T-cell (primary cell): ENCODE data around the gene PTCH1. TPM values are rescaled to one million over a fixed set of nuclear protein-coding genes. Genes with fewer than 3 reads are reported as not detected.
A peak's percentile ranks its signal among the peaks of the same experiment; 100 is the strongest.

ENCODE experiments used
- ATAC-seq, 4 experiments: fragments of 200-7000 bp in 3 of 4; fragments of 150-1000 bp in 1 of 4; cut with Tn5 transposase; replicated peaks in 1 of 4; 1 replicate in 3 of 4; 2 replicates in 1 of 4; pipeline ENCODE4 v1.10.0; 2021; ENCODE audit warnings: moderate library complexity in 3 of 4, mild to moderate bottlenecking in 2 of 4, moderate number of reproducible peaks in 1 of 4
- CTCF ChIA-PET, 2 donors: fragments of 300-600 bp; sonication (Branson Sonifier 250); formaldehyde crosslinking; loops; one replicate each; lab custom pipeline; 2022; ENCODE audit warnings: antibody characterized with exemption in 2 of 2; lab: Charles Lee
- POLR2A ChIA-PET, 2 donors: fragments of 300-600 bp; sonication (Branson Sonifier 250); formaldehyde crosslinking; loops; one replicate each; lab custom pipeline; 2022; ENCODE audit warnings: antibody characterized with exemption in 2 of 2; lab: Charles Lee
- DNase-seq, 35 experiments: peaks; one replicate each; pipeline versions ENCODE4 v3.0.0 to v3.0.0-alpha.2; 2013 to 2023
- H3K27ac ChIP-seq: one replicate; pipeline ENCODE4 v1.5.1; 2013; ENCODE audit warnings: low read length
- H3K27me3 ChIP-seq, 2 experiments: replicated peaks in 1 of 2; 1 replicate in 1 of 2; 2 replicates in 1 of 2; pipeline versions ENCODE4 v1.6.1 to v1.7.0; 2013; ENCODE audit warnings: low read length in 1 of 2, mixed read lengths in 1 of 2; ENCODE audit not compliant: control insufficient read depth in 2 of 2, insufficient read depth in 2 of 2; ENCODE audit errors: extremely low read depth in 1 of 2
- H3K36me3 ChIP-seq, 2 donors: 1 replicate in 1 of 2; 2 replicates in 1 of 2; pipeline versions ENCODE4 v1.6.1 to v1.7.0; 2013; ENCODE audit warnings: low read length in 1 of 2; ENCODE audit not compliant: control insufficient read depth in 2 of 2, insufficient read depth in 1 of 2; ENCODE audit errors: extremely low read depth in 1 of 2
- H3K4me1 ChIP-seq, 2 experiments: 1 replicate in 1 of 2; 2 replicates in 1 of 2; pipeline versions ENCODE4 v1.6.1 to v1.7.0; 2013; ENCODE audit warnings: low read length in 2 of 2, mixed read lengths in 1 of 2; ENCODE audit not compliant: insufficient read depth in 2 of 2, control insufficient read depth in 1 of 2; ENCODE audit errors: extremely low read depth in 1 of 2
- H3K4me3 ChIP-seq, 2 donors: 1 replicate in 1 of 2; 2 replicates in 1 of 2; pipeline versions ENCODE4 v1.5.1 to v1.7.0; 2013; ENCODE audit warnings: mild to moderate bottlenecking in 2 of 2, low read length in 1 of 2, moderate library complexity in 1 of 2; ENCODE audit not compliant: control insufficient read depth in 1 of 2; ENCODE audit errors: extremely low read depth in 1 of 2
- H3K9me3 ChIP-seq: 2 replicates; pipeline ENCODE4 v1.7.0; 2013
- H3K27ac Mint-ChIP-seq, 2 donors: one replicate each; pipeline ENCODE4 v1.8.0; 2020 to 2021; ENCODE audit warnings: mild to moderate bottlenecking in 2 of 2, mixed read lengths in 2 of 2
- H3K27me3 Mint-ChIP-seq, 2 donors: one replicate each; pipeline ENCODE4 v1.8.0; 2021 to 2022; ENCODE audit warnings: mixed read lengths in 2 of 2
- H3K36me3 Mint-ChIP-seq: one replicate; pipeline ENCODE4 v1.8.0; 2021; ENCODE audit warnings: mixed read lengths
- H3K4me1 Mint-ChIP-seq, 3 donors: one replicate each; pipeline ENCODE4 v1.8.0; 2020 to 2022; ENCODE audit warnings: mixed read lengths in 3 of 3, mild to moderate bottlenecking in 1 of 3
- H3K4me3 Mint-ChIP-seq, 3 donors: one replicate each; pipeline ENCODE4 v1.8.0; 2020 to 2022; ENCODE audit warnings: mild to moderate bottlenecking in 3 of 3, mixed read lengths in 3 of 3, moderate library complexity in 3 of 3
- H3K9me3 Mint-ChIP-seq, 3 donors: one replicate each; pipeline ENCODE4 v1.8.0; 2020 to 2022; ENCODE audit warnings: mixed read lengths in 3 of 3
- WGBS: methylation state at CpG from one replicate; pipeline ENCODE4 v1.1.5; 2013; ENCODE audit warnings: missing lambda C conversion rate; ENCODE audit not compliant: insufficient coverage; 5-methylcytosine and 5-hydroxymethylcytosine counted together
- total RNA-seq, 35 experiments: library from RNA in 6 of 35; stranded (reverse) in 6 of 35; fragments of 120-200 nt in 1 of 35; gene quantifications; one replicate each; pipeline versions ENCODE4 v1.2.1 to v1.2.4 and lab custom pipeline; 2013 to 2026

Gene PTCH1
- total RNA-seq, 5 donors from 2014 or later (not counting 1 experiment from before 2014, with no cell fraction given): 23.4 to 35.5 (median 29.2) TPM

- H3K4me3 ChIP-seq: no peak overlapping the region
- peak overlapping the region in 1 of 3 donors; percentile 46 for H3K4me3 Mint-ChIP-seq
- H3K4me1 Mint-ChIP-seq: peaks cover 47 to 83% (median 76%) of the 10 kb centered on the region in 3 donors
- no peak overlapping the region for H3K27ac ChIP-seq
- no peaks in the 10 kb centered on the region for H3K9me3 Mint-ChIP-seq
- ATAC-seq: no peak
- peak overlapping the region; percentile 74 to 75 for H3K27ac Mint-ChIP-seq
- no peaks in the 10 kb centered on the region for H3K36me3 Mint-ChIP-seq
- peaks cover under 1 to 4% of the 10 kb centered on the region in 2 experiments for H3K27me3 ChIP-seq
- H3K36me3 ChIP-seq: no peaks in the 10 kb centered on the region
- no CpG with 5 or more reads among the region's 3 CpGs for WGBS
- CTCF ChIA-PET: interaction anchor here in 1 of 2 donors (0.5 kb wide), 1 partner anchor 509 kb away, joined by 3 read pairs; no protein-coding TSS in a partner anchor
- no peaks in the 10 kb centered on the region for H3K9me3 ChIP-seq
- peaks cover 14 to 41% of the 10 kb centered on the region in 2 experiments for H3K4me1 ChIP-seq
- H3K27me3 Mint-ChIP-seq: peaks cover 3 to 7% of the 10 kb centered on the region in 2 donors
- POLR2A ChIA-PET: no interaction called here
- no peak for DNase-seq
Measured at GRCh38 chr9:95497772-95498171, 19.0 kb downstream of the PTCH1 start.

GRCh38 chr9:95496687-95497086 lies 20.1 kb downstream of the PTCH1 start:
- no peak overlapping the region for H3K4me3 Mint-ChIP-seq
- no CpG with 5 or more reads among the region's 2 CpGs for WGBS
- peak overlapping the region in 1 of 2 donors; percentile 13 for H3K27ac Mint-ChIP-seq
- CTCF ChIA-PET: interaction anchor here in 1 of 2 donors (0.7 kb wide), 1 partner anchor 14 kb away, joined by 7 read pairs; no protein-coding TSS in a partner anchor
- no peak for ATAC-seq
- POLR2A ChIA-PET: interaction anchor here (0.5 to 0.7 kb wide), 3 partner anchors 16 to 712 kb away, joined by 3 to 7 read pairs (median 3); no protein-coding TSS in a partner anchor
- H3K9me3 Mint-ChIP-seq: no peaks in the 10 kb centered on the region
- no peak for DNase-seq
- peaks cover 44 to 85% (median 78%) of the 10 kb centered on the region in 3 donors for H3K4me1 Mint-ChIP-seq
- Histone ChIP-seq H3K9me3 (no peaks in the 10 kb centered on the region), H3K27ac (no peak overlapping the region), H3K4me3 (no peak overlapping the region), H3K27me3 (peaks cover 0 to 4% of the 10 kb centered on the region in 2 experiments), H3K4me1 (peaks cover 14 to 47% of the 10 kb centered on the region in 2 experiments), H3K36me3 (no peaks in the 10 kb centered on the region)
- H3K36me3 Mint-ChIP-seq: no peaks in the 10 kb centered on the region
- peaks cover 0 to 3% of the 10 kb centered on the region in 2 donors for H3K27me3 Mint-ChIP-seq

- 95% methylated on average over 11 of the region's 12 CpGs for WGBS
- H3K4me1 Mint-ChIP-seq: peaks cover 43 to 85% (median 81%) of the 10 kb centered on the region in 3 donors
- peak overlapping the region in 1 of 2 donors; percentile 61 for H3K27ac Mint-ChIP-seq
- no peak for DNase-seq
- Histone ChIP-seq H3K4me1 (peaks cover 14 to 53% of the 10 kb centered on the region in 2 experiments), H3K9me3 (no peaks in the 10 kb centered on the region), H3K36me3 (no peaks in the 10 kb centered on the region), H3K27me3 (peaks cover 0 to 4% of the 10 kb centered on the region in 2 experiments), H3K4me3 (no peak overlapping the region), H3K27ac (peak overlapping the region; percentile 85)
- no peaks in the 10 kb centered on the region for H3K9me3 Mint-ChIP-seq
- H3K36me3 Mint-ChIP-seq: no peaks in the 10 kb centered on the region
- no peak for ATAC-seq
- H3K4me3 Mint-ChIP-seq: no peak overlapping the region
- peaks cover 0 to 3% of the 10 kb centered on the region in 2 donors for H3K27me3 Mint-ChIP-seq
- CTCF ChIA-PET: no interaction called here
- POLR2A ChIA-PET: interaction anchor here (0.5 to 0.7 kb wide), 3 partner anchors 17 to 553 kb away, joined by 3 to 7 read pairs (median 5); no protein-coding TSS in a partner anchor
Measured at GRCh38 chr9:95495961-95496360, 20.8 kb downstream of the PTCH1 start.

GRCh38 chr9:95495529-95495928 lies 21.2 kb downstream of the PTCH1 start:
- CTCF ChIA-PET: no interaction called here

GRCh38 chr9:95494416-95495371 lies 22.1 kb downstream of the PTCH1 start:
- POLR2A ChIA-PET: interaction anchor here (0.6 to 0.7 kb wide), 2 partner anchors 554 to 807 kb away, joined by 3 to 5 read pairs; partner anchors contain the start of gene HSD17B3 (in 1 of the 2)
- peak overlapping the region; percentile 97 to 98 for H3K27ac Mint-ChIP-seq
- H3K36me3 ChIP-seq: no peaks in the 10 kb centered on the region
- peak overlapping the region; percentile 82 to 88 (median 84) for H3K4me3 Mint-ChIP-seq
- ATAC-seq: peak; percentile 96 to 97 (median 97)
- peaks cover 14 to 53% of the 10 kb centered on the region in 2 experiments for H3K4me1 ChIP-seq
- H3K4me3 ChIP-seq: peak overlapping the region; percentile 39 to 52
- peaks cover 0 to 3% of the 10 kb centered on the region in 2 donors for H3K27me3 Mint-ChIP-seq
- 14% methylated on average over 23 of the region's 29 CpGs for WGBS
- H3K4me1 Mint-ChIP-seq: peaks cover 51 to 85% (median 80%) of the 10 kb centered on the region in 3 donors
- H3K27ac ChIP-seq: peak overlapping the region; percentile 85
- no peaks in the 10 kb centered on the region for H3K9me3 Mint-ChIP-seq
- DNase-seq: peak; percentile 74 to 96 (median 90)
- H3K27me3 ChIP-seq: peaks cover 0 to 4% of the 10 kb centered on the region in 2 experiments
- CTCF ChIA-PET: interaction anchor here (0.5 to 1.0 kb wide), 3 partner anchors 14 to 565 kb away, joined by 3 to 4 read pairs (median 3); no protein-coding TSS in a partner anchor
- H3K9me3 ChIP-seq: no peaks in the 10 kb centered on the region
- no peaks in the 10 kb centered on the region for H3K36me3 Mint-ChIP-seq

More at GRCh38 chr9:95495529-95495928, 21.2 kb downstream of the PTCH1 start:
- Histone ChIP-seq H3K27ac (peak overlapping the region; percentile 85), H3K4me1 (peaks cover 14 to 53% of the 10 kb centered on the region in 2 experiments), H3K9me3 (no peaks in the 10 kb centered on the region), H3K4me3 (peak overlapping the region in 1 of 2 donors; percentile 39), H3K27me3 (peaks cover 0 to 4% of the 10 kb centered on the region in 2 experiments), H3K36me3 (no peaks in the 10 kb centered on the region)
- ATAC-seq (no peak), DNase-seq (no peak)
- peaks cover 0 to 3% of the 10 kb centered on the region in 2 donors for H3K27me3 Mint-ChIP-seq
- no peaks in the 10 kb centered on the region for H3K36me3 Mint-ChIP-seq
- POLR2A ChIA-PET: interaction anchor here in 1 of 2 donors (0.7 kb wide), 1 partner anchor 553 kb away, joined by 5 read pairs; no protein-coding TSS in a partner anchor
- peaks cover 46 to 85% (median 83%) of the 10 kb centered on the region in 3 donors for H3K4me1 Mint-ChIP-seq
- peak overlapping the region in 2 of 3 donors; percentile 84 to 88 for H3K4me3 Mint-ChIP-seq
- no peaks in the 10 kb centered on the region for H3K9me3 Mint-ChIP-seq
- H3K27ac Mint-ChIP-seq: peak overlapping the region in 1 of 2 donors; percentile 61
- WGBS: no CpG with 5 or more reads among the region's 3 CpGs
